OCI-LY1 (cell line): ENCODE measurements around the gene SFSWAP.

Experiments used
- H2AFZ ChIP-seq: fragments of 200-600 bp; sonication (generic), shearing (Covaris generic); 2 replicates; pipeline ENCODE4 v1.6.0; 2014; ENCODE audit warnings: antibody characterized with exemption, mild to moderate bottlenecking, low read length
- H3F3A ChIP-seq: fragments of 200-600 bp; sonication (generic), shearing (Covaris generic); 2 replicates; pipeline ENCODE4 v1.6.0; 2014; ENCODE audit warnings: mild to moderate bottlenecking, antibody characterized with exemption, low read length, moderate library complexity; ENCODE audit not compliant: insufficient read depth
- H3K27ac ChIP-seq: fragments of 200-600 bp; sonication (generic); 2 replicates; pipeline ENCODE4 v1.5.1; 2014; ENCODE audit warnings: low read length, mixed run types, mild to moderate bottlenecking, low read depth; ENCODE audit not compliant: poor library complexity, severe bottlenecking
- H3K27me3 ChIP-seq: fragments of 200-600 bp; sonication (generic); 2 replicates; pipeline ENCODE4 v1.6.0; 2014; ENCODE audit warnings: antibody characterized with exemption, mild to moderate bottlenecking, low read length, moderate library complexity; ENCODE audit not compliant: insufficient read depth
- H3K36me3 ChIP-seq: fragments of 200-600 bp; sonication (generic); 2 replicates; pipeline ENCODE4 v1.6.1; 2014; ENCODE audit warnings: mild to moderate bottlenecking, antibody characterized with exemption, low read length, moderate library complexity, mixed read lengths; ENCODE audit not compliant: insufficient read depth
- H3K4me1 ChIP-seq: fragments of 200-600 bp; sonication (generic); 2 replicates; pipeline ENCODE4 v1.5.1; 2014; ENCODE audit warnings: mild to moderate bottlenecking, low read length, moderate library complexity; ENCODE audit not compliant: insufficient read depth, severe bottlenecking
- H3K4me2 ChIP-seq: fragments of 200-600 bp; sonication (generic), shearing (Covaris generic); 2 replicates; pipeline ENCODE4 v1.6.1; 2014; ENCODE audit warnings: low read length
- H3K4me3 ChIP-seq: fragments of 200-600 bp; sonication (generic); 2 replicates; pipeline ENCODE4 v1.5.1; 2014; ENCODE audit warnings: low read length, low read depth, mild to moderate bottlenecking, mixed read lengths; ENCODE audit not compliant: poor library complexity, severe bottlenecking
- H3K79me2 ChIP-seq: fragments of 200-600 bp; shearing (Covaris generic); 2 replicates; pipeline ENCODE4 v1.6.1; 2016; ENCODE audit warnings: mixed run types, low read length, mixed read lengths; ENCODE audit not compliant: insufficient read depth
- H3K9ac ChIP-seq: fragments of 200-600 bp; sonication (generic), shearing (Covaris generic); 2 replicates; pipeline ENCODE4 v1.6.1; 2014; ENCODE audit warnings: mild to moderate bottlenecking, low read length, mixed read lengths
- H3K9me2 ChIP-seq: fragments of 200-600 bp; sonication (generic), shearing (Covaris generic); 2 replicates; pipeline ENCODE4 v1.6.1; 2014; ENCODE audit warnings: low read depth, mild to moderate bottlenecking, low read length, mixed read lengths
- H3K9me3 ChIP-seq: fragments of 200-600 bp; shearing (Covaris generic); 2 replicates; pipeline ENCODE4 v1.6.1; 2014; ENCODE audit warnings: low read length, mixed read lengths
- H4K20me1 ChIP-seq: fragments of 200-600 bp; sonication (generic), shearing (Covaris generic); 2 replicates; pipeline ENCODE4 v1.6.0; 2016; ENCODE audit warnings: mild to moderate bottlenecking, low read length; ENCODE audit not compliant: insufficient read depth
- CTCF ChIP-seq: fragments of 200-600 bp; sonication (generic), shearing (Covaris generic); IDR thresholded peaks from 2 replicates; pipeline ENCODE4 v1.5.1; 2017; ENCODE audit warnings: mild to moderate bottlenecking, antibody characterized with exemption, low read length, moderate library complexity, mixed read lengths
- EZH2 ChIP-seq: fragments of 200-600 bp; sonication (generic), shearing (Covaris generic); IDR thresholded peaks from 2 replicates; pipeline ENCODE4 v1.8.0; 2017; ENCODE audit warnings: borderline replicate concordance, mixed run types, mild to moderate bottlenecking, antibody characterized with exemption, low read length, moderate library complexity, mixed read lengths

SFSWAP gene

GRCh38 chr12:131716282-131716681 lies 5.4 kb downstream of the SFSWAP start:
- Histone ChIP-seq H3K9ac (no peak overlapping the region), H3K79me2 (peaks cover 27% of the 10 kb centered on the region), H3K36me3 (peaks cover 81% of the 10 kb centered on the region), H2AFZ (no peak overlapping the region), H3K9me2 (no peaks in the 10 kb centered on the region), H4K20me1 (no peaks in the 10 kb centered on the region), H3K4me3 (no peak overlapping the region), H3K27me3 (no peaks in the 10 kb centered on the region), H3K4me2 (no peak overlapping the region), H3K27ac (no peak overlapping the region), H3K9me3 (no peaks in the 10 kb centered on the region), H3K4me1 (peaks cover 14% of the 10 kb centered on the region), H3F3A (no peaks in the 10 kb centered on the region)
- TF ChIP-seq CTCF (no peak), EZH2 (no peak)

GRCh38 chr12:131720241-131720640 lies 9.4 kb downstream of the SFSWAP start:
- Histone ChIP-seq H3K79me2 (no peaks in the 10 kb centered on the region), H3K9me2 (no peaks in the 10 kb centered on the region), H4K20me1 (no peaks in the 10 kb centered on the region), H3K4me3 (no peak overlapping the region), H3K9ac (no peak overlapping the region), H3K27ac (no peak overlapping the region), H3F3A (no peaks in the 10 kb centered on the region), H3K4me1 (no peaks in the 10 kb centered on the region), H2AFZ (no peak overlapping the region), H3K4me2 (no peak overlapping the region), H3K27me3 (no peaks in the 10 kb centered on the region), H3K9me3 (no peaks in the 10 kb centered on the region), H3K36me3 (peaks cover 95% of the 10 kb centered on the region)
- no peak for TF ChIP-seq CTCF
- TF ChIP-seq EZH2, result no peak

GRCh38 chr12:131720921-131721320 lies 10.0 kb downstream of the SFSWAP start:
- Histone ChIP-seq H3K4me1 (no peaks in the 10 kb centered on the region), H3K9me2 (no peaks in the 10 kb centered on the region), H3K27ac (no peak overlapping the region), H3K79me2 (no peaks in the 10 kb centered on the region), H2AFZ (no peak overlapping the region), H3K4me2 (no peak overlapping the region), H3K27me3 (no peaks in the 10 kb centered on the region), H4K20me1 (no peaks in the 10 kb centered on the region), H3F3A (no peaks in the 10 kb centered on the region), H3K9ac (no peak overlapping the region), H3K36me3 (peaks cover 94% of the 10 kb centered on the region), H3K4me3 (no peak overlapping the region), H3K9me3 (no peaks in the 10 kb centered on the region)
- TF ChIP-seq EZH2 (no peak), CTCF (no peak)
